ENCODE measurements around the gene NT5C2.

DNA sequence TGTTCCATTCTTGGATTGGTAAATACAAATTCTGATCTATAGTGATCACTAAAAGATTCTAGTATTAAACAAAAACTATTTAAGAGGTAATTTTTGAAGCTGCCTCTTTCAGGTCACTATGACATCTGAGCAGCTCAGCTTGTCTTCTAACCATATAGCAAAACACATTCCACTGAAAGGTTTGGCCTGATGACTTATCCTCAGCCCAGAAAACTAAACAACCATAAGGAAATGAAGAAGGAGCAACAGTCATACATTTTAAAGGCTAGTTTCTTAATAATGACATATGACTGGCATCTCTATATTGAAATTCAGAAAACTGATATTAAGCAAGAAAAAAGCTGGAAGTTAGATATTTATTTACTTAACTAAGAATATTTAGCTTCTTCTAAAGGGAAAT is 24.6 kb downstream of the NT5C2 start:
- TF ChIP-seq TEAD4 (CRISPR knock-in tag; IDR thresholded peaks at IDR 0.05): no peak
- TF ChIP-seq SMAD3 (CRISPR knock-in tag; IDR thresholded peaks at IDR 0.05; ENCODE audit: borderline replicate concordance): no peak
- TF ChIP-seq CTCF (IDR thresholded peaks at IDR 0.05): no peak
- no peak for TF ChIP-seq FOXK1 (CRISPR knock-in tag; IDR thresholded peaks at IDR 0.05)
- TF ChIP-seq FOXP1 (CRISPR knock-in tag; IDR thresholded peaks at IDR 0.05; ENCODE audit: borderline replicate concordance): no peak
- TF ChIP-seq, protein P1, sequence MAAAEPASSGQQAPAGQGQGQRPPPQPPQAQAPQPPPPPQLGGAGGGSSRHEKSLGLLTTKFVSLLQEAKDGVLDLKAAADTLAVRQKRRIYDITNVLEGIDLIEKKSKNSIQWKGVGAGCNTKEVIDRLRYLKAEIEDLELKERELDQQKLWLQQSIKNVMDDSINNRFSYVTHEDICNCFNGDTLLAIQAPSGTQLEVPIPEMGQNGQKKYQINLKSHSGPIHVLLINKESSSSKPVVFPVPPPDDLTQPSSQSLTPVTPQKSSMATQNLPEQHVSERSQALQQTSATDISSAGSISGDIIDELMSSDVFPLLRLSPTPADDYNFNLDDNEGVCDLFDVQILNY (CRISPR knock-in tag; IDR thresholded peaks at IDR 0.05): no peak
